Neural cell (in vitro differentiated cells): ENCODE data around the gene TSPAN9. TPM values are rescaled to one million over a fixed set of nuclear protein-coding genes. Genes with fewer than 3 reads are reported as not detected.

Experiments used
- H2AFZ ChIP-seq: fragments of 200-600, 300-800 bp; sonication (generic), shearing (Covaris generic); 2 replicates; pipeline ENCODE4 v1.6.0; 2014; ENCODE audit warnings: low read depth, mild to moderate bottlenecking, antibody characterized with exemption, low read length, moderate library complexity
- H3F3A ChIP-seq: fragments of 200-600 bp; shearing (Covaris generic); 2 replicates; pipeline ENCODE4 v1.6.1; 2016; ENCODE audit warnings: mild to moderate bottlenecking, moderate library complexity, mixed read lengths, antibody characterized with exemption, low read length; ENCODE audit not compliant: insufficient read depth, poor library complexity, severe bottlenecking
- H3K27ac ChIP-seq: fragments of 200-600, 300-800 bp; sonication (generic), shearing (Covaris generic); 2 replicates; pipeline ENCODE4 v1.5.1; 2014; ENCODE audit warnings: mild to moderate bottlenecking, low read length, moderate library complexity
- H3K27me3 ChIP-seq: fragments of 300-800, 200-600 bp; sonication (generic), shearing (Covaris generic); 2 replicates; pipeline ENCODE4 v1.6.0; 2014; ENCODE audit warnings: mild to moderate bottlenecking, low read depth, low read length, moderate library complexity; ENCODE audit not compliant: insufficient read depth
- H3K36me3 ChIP-seq: fragments of 300-800, 200-600 bp; sonication (generic), shearing (Covaris generic); 2 replicates; pipeline ENCODE4 v1.5.1; 2014; ENCODE audit warnings: mild to moderate bottlenecking, antibody characterized with exemption, low read length, moderate library complexity; ENCODE audit not compliant: insufficient read depth
- H3K4me2 ChIP-seq: fragments of 300-800, 200-600 bp; sonication (generic), shearing (Covaris generic); 2 replicates; pipeline ENCODE4 v1.6.0; 2014; ENCODE audit warnings: mild to moderate bottlenecking, low read length
- H3K4me3 ChIP-seq: fragments of 300-800, 200-600 bp; sonication (generic), shearing (Covaris generic); 2 replicates; pipeline ENCODE4 v1.5.1; 2014; ENCODE audit warnings: mild to moderate bottlenecking, low read length, moderate library complexity
- H3K79me2 ChIP-seq: fragments of 200-600 bp; shearing (Covaris generic); replicated peaks from 2 replicates; pipeline ENCODE4 v1.6.0; 2014; ENCODE audit warnings: mild to moderate bottlenecking, low read length, moderate library complexity; ENCODE audit not compliant: insufficient read depth
- H3K9ac ChIP-seq: fragments of 300-800, 200-600 bp; sonication (generic), shearing (Covaris generic); 2 replicates; pipeline ENCODE4 v1.6.1; 2016; ENCODE audit warnings: mild to moderate bottlenecking, low read length, mixed read lengths
- H3K9me2 ChIP-seq: fragments of 200-600 bp; shearing (Covaris generic); 2 replicates; pipeline ENCODE4 v1.6.1; 2016; ENCODE audit warnings: mild to moderate bottlenecking, low read length, mixed read lengths; ENCODE audit not compliant: insufficient read depth
- H3K9me3 ChIP-seq: fragments of 200-600, 300-800 bp; sonication (generic), shearing (Covaris generic); 2 replicates; pipeline ENCODE4 v1.6.1; 2016; ENCODE audit warnings: mild to moderate bottlenecking, mixed run types, low read length, moderate library complexity, mixed read lengths
- H4K20me1 ChIP-seq: fragments of 200-600 bp; shearing (Covaris generic); 2 replicates; pipeline ENCODE4 v1.6.1; 2016; ENCODE audit warnings: mild to moderate bottlenecking, mixed run types; ENCODE audit not compliant: insufficient read depth
- CTCF ChIP-seq: fragments of 450-650 bp; IDR thresholded peaks from 2 replicates; pipeline ENCODE4 v1.5.1; 2014; ENCODE audit warnings: antibody characterized with exemption, mild to moderate bottlenecking, moderate library complexity; ENCODE audit not compliant: poor library complexity, severe bottlenecking
- EP300 ChIP-seq: fragments of 450-650 bp; conservative IDR thresholded peaks from 2 replicates; pipeline ENCODE4 v1.6.1; 2014; ENCODE audit warnings: antibody characterized with exemption, mild to moderate bottlenecking, moderate library complexity; ENCODE audit not compliant: poor library complexity, severe bottlenecking
- EZH2 ChIP-seq: fragments of 200-600, 300-800 bp; shearing (Covaris generic), sonication (generic); IDR thresholded peaks from 2 replicates; pipeline ENCODE4 v1.6.1; 2014; ENCODE audit warnings: antibody characterized with exemption, low read length, borderline replicate concordance, mild to moderate bottlenecking; ENCODE audit not compliant: insufficient read depth, poor library complexity, severe bottlenecking
- MXI1 ChIP-seq: fragments of 450-650 bp; conservative IDR thresholded peaks from 2 replicates; pipeline ENCODE4 v1.6.1; 2014; ENCODE audit warnings: antibody characterized with exemption, mild to moderate bottlenecking; ENCODE audit not compliant: poor library complexity, severe bottlenecking
- POLR2AphosphoS5 ChIP-seq: IDR thresholded peaks from 2 replicates; pipeline ENCODE4 v1.6.1; 2012
- RAD21 ChIP-seq: fragments of 450-650 bp; conservative IDR thresholded peaks from 2 replicates; pipeline ENCODE4 v1.6.1; 2014; ENCODE audit warnings: antibody characterized with exemption, mild to moderate bottlenecking, moderate library complexity
- SMC3 ChIP-seq: fragments of 450-650 bp; conservative IDR thresholded peaks from 2 replicates; pipeline ENCODE4 v1.6.1; 2014; ENCODE audit warnings: antibody characterized with exemption, mild to moderate bottlenecking, moderate library complexity; ENCODE audit not compliant: poor library complexity
- TAF1 ChIP-seq: IDR thresholded peaks from 2 replicates; pipeline ENCODE4 v1.6.1; 2012; ENCODE audit warnings: low read depth
- polyA plus RNA-seq: library from polyadenylated mRNA; depleted of rRNA; stranded (reverse); fragments of >200 nt; gene quantifications from 2 replicates; pipeline ENCODE4 v1.2.3, GENCODE V29; 2014
- TF ChIP-seq, protein P1 (sequence below): IDR thresholded peaks from 2 replicates; pipeline ENCODE4 v1.6.1; 2012; ENCODE audit warnings: borderline replicate concordance

The TSPAN9 gene
- polyA plus RNA-seq, 1 donor from 2014 or later, result 11.9 TPM

GRCh38 chr12:3189282-3189681 lies 112.1 kb downstream of the TSPAN9 start:
- no peaks in the 10 kb centered on the region for H3K9me3 ChIP-seq
- H4K20me1 ChIP-seq, result no peaks in the 10 kb centered on the region
- no peak overlapping the region for H3K27ac ChIP-seq
- H3K27me3 ChIP-seq, result no peaks in the 10 kb centered on the region
- H3K9ac ChIP-seq, result no peak overlapping the region
- no peak overlapping the region for H3K4me2 ChIP-seq
- no peaks in the 10 kb centered on the region for H3F3A ChIP-seq
- no peak overlapping the region for H2AFZ ChIP-seq
- H3K4me3 ChIP-seq, result no peak overlapping the region
- H3K79me2 ChIP-seq, result no peaks in the 10 kb centered on the region
- no peaks in the 10 kb centered on the region for H3K36me3 ChIP-seq
- TF ChIP-seq MXI1 (no peak), RAD21 (no peak), CTCF (no peak), EP300 (no peak), SMC3 (no peak), POLR2AphosphoS5 (no peak), TAF1 (no peak)
- no peaks in the 10 kb centered on the region for H3K9me2 ChIP-seq

- Histone ChIP-seq H3K79me2 (no peaks in the 10 kb centered on the region), H3K9me3 (no peaks in the 10 kb centered on the region), H3F3A (no peaks in the 10 kb centered on the region), H3K9me2 (no peaks in the 10 kb centered on the region), H3K27me3 (no peaks in the 10 kb centered on the region), H4K20me1 (no peaks in the 10 kb centered on the region), H3K9ac (no peak overlapping the region), H3K36me3 (no peaks in the 10 kb centered on the region), H2AFZ (no peak overlapping the region), H3K4me3 (no peak overlapping the region), H3K4me2 (no peak overlapping the region), H3K27ac (no peak overlapping the region)
- TF ChIP-seq, protein P1, sequence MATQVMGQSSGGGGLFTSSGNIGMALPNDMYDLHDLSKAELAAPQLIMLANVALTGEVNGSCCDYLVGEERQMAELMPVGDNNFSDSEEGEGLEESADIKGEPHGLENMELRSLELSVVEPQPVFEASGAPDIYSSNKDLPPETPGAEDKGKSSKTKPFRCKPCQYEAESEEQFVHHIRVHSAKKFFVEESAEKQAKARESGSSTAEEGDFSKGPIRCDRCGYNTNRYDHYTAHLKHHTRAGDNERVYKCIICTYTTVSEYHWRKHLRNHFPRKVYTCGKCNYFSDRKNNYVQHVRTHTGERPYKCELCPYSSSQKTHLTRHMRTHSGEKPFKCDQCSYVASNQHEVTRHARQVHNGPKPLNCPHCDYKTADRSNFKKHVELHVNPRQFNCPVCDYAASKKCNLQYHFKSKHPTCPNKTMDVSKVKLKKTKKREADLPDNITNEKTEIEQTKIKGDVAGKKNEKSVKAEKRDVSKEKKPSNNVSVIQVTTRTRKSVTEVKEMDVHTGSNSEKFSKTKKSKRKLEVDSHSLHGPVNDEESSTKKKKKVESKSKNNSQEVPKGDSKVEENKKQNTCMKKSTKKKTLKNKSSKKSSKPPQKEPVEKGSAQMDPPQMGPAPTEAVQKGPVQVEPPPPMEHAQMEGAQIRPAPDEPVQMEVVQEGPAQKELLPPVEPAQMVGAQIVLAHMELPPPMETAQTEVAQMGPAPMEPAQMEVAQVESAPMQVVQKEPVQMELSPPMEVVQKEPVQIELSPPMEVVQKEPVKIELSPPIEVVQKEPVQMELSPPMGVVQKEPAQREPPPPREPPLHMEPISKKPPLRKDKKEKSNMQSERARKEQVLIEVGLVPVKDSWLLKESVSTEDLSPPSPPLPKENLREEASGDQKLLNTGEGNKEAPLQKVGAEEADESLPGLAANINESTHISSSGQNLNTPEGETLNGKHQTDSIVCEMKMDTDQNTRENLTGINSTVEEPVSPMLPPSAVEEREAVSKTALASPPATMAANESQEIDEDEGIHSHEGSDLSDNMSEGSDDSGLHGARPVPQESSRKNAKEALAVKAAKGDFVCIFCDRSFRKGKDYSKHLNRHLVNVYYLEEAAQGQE, result no peak
- no peak for TF ChIP-seq MXI1
- no peak for TF ChIP-seq EZH2
- TF ChIP-seq POLR2AphosphoS5, result no peak
- no peak for TF ChIP-seq CTCF
- no peak for TF ChIP-seq TAF1
- TF ChIP-seq SMC3, result no peak
- no peak for TF ChIP-seq EP300
- no peak for TF ChIP-seq RAD21
Measured at GRCh38 chr12:3190101-3190500, 112.9 kb downstream of the TSPAN9 start.
